DND-41 (cell line): ENCODE results near the gene MYD88.

Source experiments
- CTCF ChIP-seq: IDR thresholded peaks from 2 replicates; pipeline ENCODE4 v1.5.1; 2012; ENCODE audit warnings: borderline replicate concordance, low read length, moderate library complexity, mild to moderate bottlenecking; ENCODE audit not compliant: poor library complexity, severe bottlenecking; ENCODE audit errors: extremely low read depth
- EZH2 ChIP-seq: IDR thresholded peaks from 3 replicates; pipeline ENCODE4 v1.6.1; 2012; ENCODE audit warnings: borderline replicate concordance, low read depth, mild to moderate bottlenecking, moderate library complexity, low read length, inconsistent platforms; ENCODE audit not compliant: severe bottlenecking

- no peak for TF ChIP-seq CTCF
- no peak for TF ChIP-seq EZH2
Measured at GRCh38 chr3:38122712-38123290, 15.7 kb upstream of the MYD88 start.
